Measurements from ENCODE around the gene SEC14L3.

The SEC14L3 gene

GRCh38 chr22:30447656-30448055, 24.2 kb downstream of the SEC14L3 start (continued):
- no peak for TF ChIP-seq PATZ1 (CRISPR knock-in tag; IDR thresholded peaks at IDR 0.05; ENCODE audit: borderline replicate concordance)
- no peak for TF ChIP-seq RARB (CRISPR knock-in tag; IDR thresholded peaks at IDR 0.05)
- no peak for TF ChIP-seq ZNF8 (CRISPR knock-in tag; IDR thresholded peaks at IDR 0.05)

GRCh38 chr22:30445438-30446145, 26.2 kb downstream of the SEC14L3 start:
- no peak for TF ChIP-seq TCF4 (CRISPR knock-in tag; IDR thresholded peaks at IDR 0.05; ENCODE audit: borderline replicate concordance)
- TF ChIP-seq ZNF70 (CRISPR knock-in tag; IDR thresholded peaks at IDR 0.05) = no peak
- no peak for TF ChIP-seq ZNF8 (CRISPR knock-in tag; IDR thresholded peaks at IDR 0.05)
- TF ChIP-seq PATZ1 (CRISPR knock-in tag; IDR thresholded peaks at IDR 0.05; ENCODE audit: borderline replicate concordance) = no peak
- no peak for TF ChIP-seq ZC3H10 (CRISPR knock-in tag; IDR thresholded peaks at IDR 0.05)
- no peak for TF ChIP-seq POU6F1 (CRISPR knock-in tag; IDR thresholded peaks at IDR 0.05; ENCODE audit: borderline replicate concordance, low read depth)
- no peak for TF ChIP-seq SNAI2 (CRISPR knock-in tag; IDR thresholded peaks at IDR 0.05)
- TF ChIP-seq CREB5 (CRISPR knock-in tag; IDR thresholded peaks at IDR 0.05; ENCODE audit: low read depth) = no peak
- ATAC-seq = no peak

GRCh38 chr22:30444632-30445437, 27.0 kb downstream of the SEC14L3 start:
- TF ChIP-seq PATZ1 (CRISPR knock-in tag; IDR thresholded peaks at IDR 0.05; ENCODE audit: borderline replicate concordance) (peak; percentile 71; the same call in 1 of the 2 replicates), RARB (CRISPR knock-in tag; IDR thresholded peaks at IDR 0.05) (0 out of 2 replicates have a peak, but pooled peaks have one; percentile 53), GLIS3 (CRISPR knock-in tag; IDR thresholded peaks at IDR 0.05) (peak; percentile 22; the same call in 1 of the 2 replicates), ESRRG (CRISPR knock-in tag; IDR thresholded peaks at IDR 0.05) (no peak)

GRCh38 chr22:30441088-30441487, 30.7 kb downstream of the SEC14L3 start:
- TF ChIP-seq RARB (CRISPR knock-in tag; IDR thresholded peaks at IDR 0.05) = no peak
- TF ChIP-seq ZNF8 (CRISPR knock-in tag; IDR thresholded peaks at IDR 0.05) = no peak
- no peak for TF ChIP-seq GLIS3 (CRISPR knock-in tag; IDR thresholded peaks at IDR 0.05)
- no peak for TF ChIP-seq SNAI2 (CRISPR knock-in tag; IDR thresholded peaks at IDR 0.05)
- no peak for TF ChIP-seq CSRNP3 (CRISPR knock-in tag; IDR thresholded peaks at IDR 0.05)
- TF ChIP-seq TOX (CRISPR knock-in tag; IDR thresholded peaks at IDR 0.05; ENCODE audit: borderline replicate concordance) = no peak
- no peak for TF ChIP-seq ZNF565 (CRISPR knock-in tag; conservative IDR thresholded peaks at IDR 0.05; ENCODE audit: low read depth)
- TF ChIP-seq PPARA (CRISPR knock-in tag; IDR thresholded peaks at IDR 0.05; ENCODE audit: borderline replicate concordance) = no peak
- no peak for TF ChIP-seq ZFP3 (CRISPR knock-in tag; IDR thresholded peaks at IDR 0.05)
- TF ChIP-seq CSDC2 (CRISPR knock-in tag; IDR thresholded peaks at IDR 0.05) = no peak
- TF ChIP-seq PATZ1 (CRISPR knock-in tag; IDR thresholded peaks at IDR 0.05; ENCODE audit: borderline replicate concordance) = no peak
- no peak for TF ChIP-seq CREB5 (CRISPR knock-in tag; IDR thresholded peaks at IDR 0.05; ENCODE audit: low read depth)
- ATAC-seq = no peak

More at GRCh38 chr22:30444632-30445437, 27.0 kb downstream of the SEC14L3 start:
- peak; percentile 80 for ATAC-seq

Data from SK-N-SH treated with all-trans-retinoic acid at 6 μM for 48 hours (cell line).